ENCODE measurements around the gene VPS39.

Gene VPS39

GRCh38 chr15:42215913-42216829 lies 8.1 kb upstream of the VPS39 start:
- no peaks in the 10 kb centered on the region for H3K9me3 Mint-ChIP-seq
- DNase-seq, result no peak
- H3K36me3 Mint-ChIP-seq, result peaks cover 65% of the 10 kb centered on the region
- no peaks in the 10 kb centered on the region for H3K27me3 Mint-ChIP-seq
- H3K4me1 Mint-ChIP-seq, result peaks cover 5% of the 10 kb centered on the region
- CTCF ChIA-PET, result interaction anchor here (1.0 kb wide), 1 partner anchor 169 kb away, joined by 4 read pairs; no protein-coding TSS in a partner anchor
- H3K4me3 Mint-ChIP-seq, result no peak overlapping the region
- no peak overlapping the region for H3K27ac Mint-ChIP-seq

DNA sequence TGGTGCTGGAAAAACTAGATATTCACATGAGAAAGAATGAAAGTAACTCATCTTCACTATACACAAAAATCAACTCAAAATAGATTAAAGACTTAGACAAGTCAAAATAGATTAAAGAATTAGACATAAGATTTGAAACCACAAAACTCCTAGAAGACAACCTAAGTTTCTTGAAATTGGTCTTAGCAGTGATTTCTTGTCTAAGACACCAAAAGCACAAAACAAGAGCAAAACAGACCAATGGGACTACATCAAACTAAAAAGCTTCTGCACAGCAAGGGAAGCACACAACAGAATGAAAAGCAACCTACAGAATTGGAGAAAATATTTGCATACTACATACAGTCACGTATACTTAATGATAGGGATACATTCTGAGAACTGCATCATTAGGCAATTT lies 6.5 kb upstream of the VPS39 start:
- Mint-ChIP-seq H3K36me3 (peaks cover 67% of the 10 kb centered on the region), H3K27me3 (no peaks in the 10 kb centered on the region), H3K4me3 (no peak overlapping the region), H3K9me3 (no peaks in the 10 kb centered on the region), H3K27ac (no peak overlapping the region), H3K4me1 (peaks cover 5% of the 10 kb centered on the region)
- DNase-seq, result no peak
- CTCF ChIA-PET, result no interaction called here

GRCh38 chr15:42213511-42213910 lies 5.4 kb upstream of the VPS39 start:
- Mint-ChIP-seq H3K4me3 (no peak overlapping the region), H3K9me3 (no peaks in the 10 kb centered on the region), H3K27ac (no peak overlapping the region), H3K4me1 (peaks cover 7% of the 10 kb centered on the region), H3K27me3 (no peaks in the 10 kb centered on the region), H3K36me3 (peaks cover 64% of the 10 kb centered on the region)
- CTCF ChIA-PET, result no interaction called here
- no peak for DNase-seq

GRCh38 chr15:42210696-42211095 lies 2.6 kb upstream of the VPS39 start:
- no peak overlapping the region for H3K27ac Mint-ChIP-seq
- H3K36me3 Mint-ChIP-seq, result peaks cover 57% of the 10 kb centered on the region
- DNase-seq, result no peak
- H3K4me3 Mint-ChIP-seq, result no peak overlapping the region
- peaks cover 31% of the 10 kb centered on the region for H3K4me1 Mint-ChIP-seq
- H3K27me3 Mint-ChIP-seq, result no peaks in the 10 kb centered on the region
- CTCF ChIA-PET, result interaction anchor here (0.8 kb wide), 1 partner anchor 75 kb away, joined by 3 read pairs; no protein-coding TSS in a partner anchor
- peaks cover 2% of the 10 kb centered on the region for H3K9me3 Mint-ChIP-seq

DNA sequence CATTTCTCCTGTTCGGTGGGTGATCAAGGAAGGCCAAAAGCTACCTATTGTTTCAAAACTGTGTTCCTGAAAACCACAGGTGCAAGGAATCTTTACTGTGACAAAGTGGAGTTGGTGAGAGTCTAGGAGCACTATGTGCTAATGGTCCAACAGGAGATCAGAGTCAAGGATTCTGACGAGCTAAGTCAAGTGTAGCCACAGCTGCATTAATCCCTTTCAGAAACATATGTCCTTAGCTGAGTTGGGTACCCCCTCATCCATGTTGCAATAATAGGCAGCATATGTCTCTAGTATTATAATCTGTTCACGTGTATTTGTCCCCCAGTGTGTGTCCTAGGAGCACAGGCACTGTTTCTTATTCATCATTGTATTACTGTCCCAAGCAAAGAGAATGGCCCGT lies 1.7 kb downstream of the VPS39 start:
- Mint-ChIP-seq H3K4me3 (peak overlapping the region; percentile 96), H3K27ac (no peak overlapping the region), H3K36me3 (peaks cover 37% of the 10 kb centered on the region), H3K9me3 (peaks cover 2% of the 10 kb centered on the region), H3K4me1 (peaks cover 34% of the 10 kb centered on the region), H3K27me3 (no peaks in the 10 kb centered on the region)
- CTCF ChIA-PET, result no interaction called here
- no peak for DNase-seq

DNA sequence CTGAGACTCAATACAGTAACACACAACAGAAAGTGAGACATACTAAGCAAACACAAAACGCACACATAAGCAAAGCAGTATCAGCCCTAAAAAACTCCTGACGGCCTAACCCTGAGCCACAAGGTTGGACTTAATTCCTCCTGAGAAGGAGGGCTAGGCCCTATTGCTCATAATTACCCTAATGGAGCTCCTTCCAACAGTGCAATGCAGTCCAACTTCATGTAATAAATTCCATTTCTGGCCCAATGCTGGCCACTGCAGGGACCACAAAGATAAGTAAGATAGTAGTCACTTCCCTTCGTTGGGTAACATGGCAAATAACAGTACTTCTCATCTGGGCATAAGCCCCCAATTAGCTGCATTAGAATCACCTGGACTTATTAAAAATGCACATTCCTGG lies 4.2 kb downstream of the VPS39 start:
- peaks cover 37% of the 10 kb centered on the region for H3K4me1 Mint-ChIP-seq
- DNase-seq, result no peak
- no peak overlapping the region for H3K4me3 Mint-ChIP-seq
- CTCF ChIA-PET, result no interaction called here
- no peaks in the 10 kb centered on the region for H3K27me3 Mint-ChIP-seq
- no peak overlapping the region for H3K27ac Mint-ChIP-seq
- H3K9me3 Mint-ChIP-seq, result peaks cover 2% of the 10 kb centered on the region
- peaks cover 27% of the 10 kb centered on the region for H3K36me3 Mint-ChIP-seq

GRCh38 chr15:42202653-42203052 lies 5.5 kb downstream of the VPS39 start:
- Mint-ChIP-seq H3K9me3 (no peaks in the 10 kb centered on the region), H3K36me3 (peaks cover 29% of the 10 kb centered on the region), H3K4me1 (peaks cover 29% of the 10 kb centered on the region), H3K4me3 (no peak overlapping the region), H3K27ac (no peak overlapping the region), H3K27me3 (no peaks in the 10 kb centered on the region)
- CTCF ChIA-PET, result no interaction called here
- no peak for DNase-seq

GRCh38 chr15:42201801-42202200 lies 6.3 kb downstream of the VPS39 start:
- Mint-ChIP-seq H3K4me3 (no peak overlapping the region), H3K27ac (no peak overlapping the region), H3K4me1 (peaks cover 20% of the 10 kb centered on the region), H3K9me3 (no peaks in the 10 kb centered on the region), H3K27me3 (no peaks in the 10 kb centered on the region), H3K36me3 (peaks cover 32% of the 10 kb centered on the region)
- CTCF ChIA-PET, result no interaction called here
- no peak for DNase-seq

DNA sequence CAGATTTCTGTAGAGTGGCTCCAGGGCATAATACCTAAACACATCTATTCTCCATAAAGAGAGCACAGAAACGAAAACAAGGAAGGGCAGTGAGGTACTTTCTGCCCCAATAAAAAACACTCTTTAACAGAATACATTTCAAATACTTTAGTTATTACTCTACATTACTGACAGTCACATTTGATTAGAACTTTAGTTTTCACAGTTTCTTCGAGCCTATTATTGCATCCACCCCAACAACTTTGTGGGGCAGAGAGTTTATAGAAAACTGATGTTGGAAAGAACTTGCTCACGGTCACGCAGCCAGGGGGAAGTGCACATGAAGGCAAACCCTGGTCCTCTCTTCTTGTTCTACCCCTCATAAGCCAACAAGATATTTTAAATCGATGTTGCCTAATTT lies 9.0 kb downstream of the VPS39 start:
- no peak overlapping the region for H3K4me3 Mint-ChIP-seq
- no peaks in the 10 kb centered on the region for H3K27me3 Mint-ChIP-seq
- peaks cover 3% of the 10 kb centered on the region for H3K9me3 Mint-ChIP-seq
- H3K4me1 Mint-ChIP-seq, result peaks cover 7% of the 10 kb centered on the region
- no peak overlapping the region for H3K27ac Mint-ChIP-seq
- H3K36me3 Mint-ChIP-seq, result peaks cover 48% of the 10 kb centered on the region
- CTCF ChIA-PET, result no interaction called here
- DNase-seq, result no peak

DNA sequence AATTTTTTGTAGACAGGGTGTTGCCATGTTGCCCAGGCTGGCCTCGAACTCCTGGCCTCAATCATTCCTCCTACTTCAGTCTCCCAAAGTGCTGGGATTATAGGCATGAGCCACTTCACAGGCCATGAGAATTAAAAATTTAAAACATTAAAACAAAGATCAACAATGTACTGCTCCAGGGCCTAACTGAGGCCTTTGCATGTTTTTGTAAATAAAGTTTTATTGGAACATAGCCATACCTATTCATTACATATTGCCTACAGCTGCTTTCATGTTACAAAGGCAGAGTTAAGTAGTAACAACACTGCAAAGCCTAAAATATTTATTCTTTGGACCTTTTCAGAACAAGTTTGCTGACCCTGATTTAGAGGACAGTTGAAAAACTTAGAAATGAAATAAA lies 9.6 kb downstream of the VPS39 start:
- H3K36me3 Mint-ChIP-seq, result peaks cover 46% of the 10 kb centered on the region
- no peak overlapping the region for H3K4me3 Mint-ChIP-seq
- CTCF ChIA-PET, result interaction anchor here (1.0 kb wide), 1 partner anchor 28 kb away, joined by 3 read pairs; no protein-coding TSS in a partner anchor
- no peak for DNase-seq
- no peak overlapping the region for H3K27ac Mint-ChIP-seq
- peaks cover 3% of the 10 kb centered on the region for H3K9me3 Mint-ChIP-seq
- peaks cover 5% of the 10 kb centered on the region for H3K4me1 Mint-ChIP-seq
- no peaks in the 10 kb centered on the region for H3K27me3 Mint-ChIP-seq

DNA sequence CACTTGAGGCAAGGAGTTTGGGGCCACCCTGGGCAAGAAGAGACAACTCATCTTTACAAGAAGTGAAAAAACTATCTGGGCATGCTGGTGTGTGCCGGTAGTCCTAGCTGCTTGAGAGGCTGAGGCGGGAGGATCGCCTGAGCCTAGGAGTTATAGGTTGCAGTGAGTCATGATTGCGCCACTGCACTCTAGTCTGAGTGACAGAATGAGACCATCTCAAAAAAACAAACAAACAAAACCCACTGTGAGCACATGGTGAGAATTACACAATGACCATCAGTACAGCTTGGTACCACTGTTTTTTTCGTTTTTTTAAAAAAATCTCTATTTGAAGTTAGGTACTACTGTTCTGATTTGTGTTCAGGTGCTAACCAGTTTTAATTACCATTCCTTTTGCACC lies 13.6 kb downstream of the VPS39 start:
- Mint-ChIP-seq H3K27ac (no peak overlapping the region), H3K9me3 (peaks cover 3% of the 10 kb centered on the region), H3K4me1 (peaks cover 22% of the 10 kb centered on the region), H3K4me3 (no peak overlapping the region), H3K36me3 (peaks cover 57% of the 10 kb centered on the region), H3K27me3 (no peaks in the 10 kb centered on the region)
- CTCF ChIA-PET, result no interaction called here
- DNase-seq, result no peak

- Mint-ChIP-seq H3K36me3 (peaks cover 58% of the 10 kb centered on the region), H3K4me1 (peaks cover 22% of the 10 kb centered on the region), H3K9me3 (peaks cover 3% of the 10 kb centered on the region), H3K27ac (no peak overlapping the region), H3K4me3 (no peak overlapping the region), H3K27me3 (no peaks in the 10 kb centered on the region)
- CTCF ChIA-PET, result no interaction called here
- no peak for DNase-seq
These were observed 14.7 kb downstream of the VPS39 start for GRCh38 chr15:42193383-42193782.

- peaks cover 56% of the 10 kb centered on the region for H3K36me3 Mint-ChIP-seq
- H3K9me3 Mint-ChIP-seq, result peaks cover 3% of the 10 kb centered on the region
- no peak for DNase-seq
- H3K4me3 Mint-ChIP-seq, result no peak overlapping the region
- no peak overlapping the region for H3K27ac Mint-ChIP-seq
- no peaks in the 10 kb centered on the region for H3K27me3 Mint-ChIP-seq
- CTCF ChIA-PET, result interaction anchor here (0.5 kb wide), 1 partner anchor 50 kb away, joined by 3 read pairs; no protein-coding TSS in a partner anchor
- H3K4me1 Mint-ChIP-seq, result peaks cover 22% of the 10 kb centered on the region
These were observed 16.3 kb downstream of the VPS39 start for GRCh38 chr15:42191610-42192346.

DNA sequence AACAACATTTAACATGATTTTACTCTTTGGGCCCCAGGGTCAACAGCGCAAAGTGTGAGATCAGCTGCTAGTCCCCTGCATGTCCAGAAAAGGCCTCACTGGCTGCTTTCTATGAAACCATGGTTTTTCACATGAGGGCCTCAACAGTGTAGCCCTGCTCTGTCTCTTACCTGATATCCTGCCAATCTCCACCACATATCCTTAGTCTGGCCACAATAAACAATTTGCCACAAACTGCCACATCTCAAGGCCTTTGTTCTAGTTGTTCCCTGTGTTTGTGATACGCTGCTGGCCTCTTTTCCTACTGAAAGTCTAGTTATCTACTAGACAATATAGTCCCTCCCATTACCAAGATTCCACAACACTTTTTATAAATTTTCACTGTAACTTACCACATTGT lies 17.7 kb downstream of the VPS39 start:
- Mint-ChIP-seq H3K27ac (peak overlapping the region; percentile 2), H3K4me3 (no peak overlapping the region), H3K9me3 (no peaks in the 10 kb centered on the region), H3K36me3 (peaks cover 56% of the 10 kb centered on the region), H3K27me3 (no peaks in the 10 kb centered on the region), H3K4me1 (peaks cover 22% of the 10 kb centered on the region)
- CTCF ChIA-PET, result no interaction called here
- DNase-seq, result no peak

GRCh38 chr15:42185801-42186200 lies 22.3 kb downstream of the VPS39 start:
- peaks cover 9% of the 10 kb centered on the region for H3K4me1 Mint-ChIP-seq
- CTCF ChIA-PET, result no interaction called here
- DNase-seq, result no peak
- no peak overlapping the region for H3K27ac Mint-ChIP-seq
- no peaks in the 10 kb centered on the region for H3K9me3 Mint-ChIP-seq
- H3K4me3 Mint-ChIP-seq, result no peak overlapping the region
- H3K36me3 Mint-ChIP-seq, result peaks cover 61% of the 10 kb centered on the region
- no peaks in the 10 kb centered on the region for H3K27me3 Mint-ChIP-seq

Measured in activated naive CD4-positive, alpha-beta T cell treated with anti-CD3 and anti-CD28 coated beads, Interleukin-2, amount 10 ng/mL, durations not matched to agents 7 days and 5 days (primary cell).